Measurements from ENCODE around the gene HRAS.

GRCh38 chr11:551596-551995 lies 16.2 kb upstream of the HRAS start:
- no peak for TF ChIP-seq POLR2AphosphoS5 (IDR thresholded peaks at IDR 0.05; ENCODE audit: low read depth, low read length)
- no peak for TF ChIP-seq TAF1 (IDR thresholded peaks at IDR 0.05; ENCODE audit: borderline replicate concordance, insufficient read depth, low read length)
- no peak for TF ChIP-seq REST (IDR thresholded peaks at IDR 0.05; ENCODE audit: insufficient read depth in 1 of 2, low read depth in 2 of 2, low read length in 2 of 2)
- no peak for TF ChIP-seq SIN3A (IDR thresholded peaks at IDR 0.05; ENCODE audit: borderline replicate concordance, insufficient read depth, low read length)
